Ectodermal cell (in vitro differentiated cells): Measurements from ENCODE around the gene HLA-DMB.
A peak's percentile ranks its signal among the peaks of the same experiment; 100 is the strongest.

ENCODE experiments used
- H3K27ac ChIP-seq: 2 replicates; pipeline ENCODE4 v1.7.0; 2013; ENCODE audit warnings: mild to moderate bottlenecking, low read depth, low read length; ENCODE audit not compliant: insufficient read depth, poor library complexity, severe bottlenecking
- H3K27me3 ChIP-seq: 2 replicates; pipeline ENCODE4 v1.7.0; 2013; ENCODE audit warnings: mild to moderate bottlenecking, low read length; ENCODE audit not compliant: insufficient read depth, control insufficient read depth, poor library complexity, severe bottlenecking
- H3K36me3 ChIP-seq: one replicate; pipeline ENCODE4 v1.7.0; 2013; ENCODE audit warnings: low read length; ENCODE audit not compliant: control insufficient read depth, insufficient read depth
- H3K4me1 ChIP-seq: one replicate; pipeline ENCODE4 v1.7.0; 2013; ENCODE audit warnings: low read length; ENCODE audit not compliant: control insufficient read depth, insufficient read depth
- H3K4me3 ChIP-seq: 2 replicates; pipeline ENCODE4 v1.7.0; 2013; ENCODE audit warnings: low read depth, low read length, control low read depth; ENCODE audit not compliant: insufficient read depth
- H3K9me3 ChIP-seq: 2 replicates; pipeline ENCODE4 v1.7.0; 2013; ENCODE audit warnings: mild to moderate bottlenecking, low read length, moderate library complexity; ENCODE audit not compliant: control insufficient read depth
- WGBS, 2 experiments: methylation state at CpG; one replicate each; pipeline ENCODE4 v1.1.7; 2013; ENCODE audit warnings: missing lambda C conversion rate in 2 of 2; 5-methylcytosine and 5-hydroxymethylcytosine counted together

HLA-DMB gene

GRCh38 chr6:32971242-32971580 lies 30.4 kb upstream of the HLA-DMB start:
- peak overlapping the region; percentile 99 for H3K27ac ChIP-seq
- no peaks in the 10 kb centered on the region for H3K27me3 ChIP-seq
- peaks cover 24% of the 10 kb centered on the region for H3K36me3 ChIP-seq
- H3K4me3 ChIP-seq: peak overlapping the region; percentile 72
- no peaks in the 10 kb centered on the region for H3K9me3 ChIP-seq
- peaks cover 16% of the 10 kb centered on the region for H3K4me1 ChIP-seq
- 0 to 1% methylated on average over 15 of the region's 15 CpGs for WGBS, 2 experiments

- H3K9me3 ChIP-seq: no peaks in the 10 kb centered on the region
- H3K27me3 ChIP-seq: no peaks in the 10 kb centered on the region
- H3K4me3 ChIP-seq: peak overlapping the region; percentile 72
- peaks cover 18% of the 10 kb centered on the region for H3K36me3 ChIP-seq
- H3K27ac ChIP-seq: peak overlapping the region; percentile 99
- 0 to 1% methylated on average over 42 to 43 of the region's 43 CpGs for WGBS, 2 experiments
- peaks cover 13% of the 10 kb centered on the region for H3K4me1 ChIP-seq
These were observed 29.8 kb upstream of the HLA-DMB start for GRCh38 chr6:32970413-32971241.

- H3K27me3 ChIP-seq: no peaks in the 10 kb centered on the region
- 0% methylated on average over 19 of the region's 19 CpGs for WGBS, 2 experiments
These were observed 29.0 kb upstream of the HLA-DMB start for GRCh38 chr6:32969685-32970412.

GRCh38 chr6:32968867-32969684 lies 28.2 kb upstream of the HLA-DMB start:
- Histone ChIP-seq H3K4me3 (peak overlapping the region; percentile 72), H3K36me3 (peaks cover 6% of the 10 kb centered on the region), H3K27ac (peak overlapping the region; percentile 99), H3K9me3 (no peaks in the 10 kb centered on the region), H3K4me1 (peaks cover 9% of the 10 kb centered on the region), H3K27me3 (no peaks in the 10 kb centered on the region)
- WGBS, 2 experiments: 0 to 1% methylated on average over 40 of the region's 40 CpGs

More at GRCh38 chr6:32969685-32970412, 29.0 kb upstream of the HLA-DMB start:
- no peaks in the 10 kb centered on the region for H3K9me3 ChIP-seq
- peaks cover 10% of the 10 kb centered on the region for H3K36me3 ChIP-seq
- peak overlapping the region; percentile 72 for H3K4me3 ChIP-seq
- H3K4me1 ChIP-seq: peaks cover 9% of the 10 kb centered on the region
- peak overlapping the region; percentile 99 for H3K27ac ChIP-seq

- 0 to 1% methylated on average over 62 of the region's 62 CpGs for WGBS, 2 experiments
- peaks cover 9% of the 10 kb centered on the region for H3K4me1 ChIP-seq
- peak within 1 kb of the TSS; percentile 72 for H3K4me3 ChIP-seq
- H3K9me3 ChIP-seq: no peaks in the 10 kb centered on the region
- no peaks in the 10 kb centered on the region for H3K27me3 ChIP-seq
- H3K36me3 ChIP-seq: peaks cover 6% of the 10 kb centered on the region
- peak within 1 kb of the TSS; percentile 99 for H3K27ac ChIP-seq
These were observed 27.5 kb upstream of the HLA-DMB start, which contains the start of gene BRD2 for GRCh38 chr6:32968093-32968866. Gene BRD2 (plus strand): TSS chr6:32968594. CDS start chr6:32972899, 4,305 bp downstream.

- no peaks in the 10 kb centered on the region for H3K27me3 ChIP-seq
- peaks cover 9% of the 10 kb centered on the region for H3K4me1 ChIP-seq
- no peaks in the 10 kb centered on the region for H3K9me3 ChIP-seq
- H3K4me3 ChIP-seq: peak overlapping the region; percentile 72
- 12% methylated on average over 16 of the region's 16 CpGs for WGBS, 2 experiments
- H3K27ac ChIP-seq: peak overlapping the region; percentile 99
- H3K36me3 ChIP-seq: no peaks in the 10 kb centered on the region
These were observed 26.6 kb upstream of the HLA-DMB start for GRCh38 chr6:32967151-32968091.

- H3K9me3 ChIP-seq: no peaks in the 10 kb centered on the region
- H3K4me1 ChIP-seq: peaks cover 9% of the 10 kb centered on the region
- H3K27me3 ChIP-seq: no peaks in the 10 kb centered on the region
- H3K36me3 ChIP-seq: no peaks in the 10 kb centered on the region
- no peak overlapping the region for H3K4me3 ChIP-seq
- 86 to 89% methylated on average over 5 of the region's 5 CpGs for WGBS, 2 experiments
- H3K27ac ChIP-seq: no peak overlapping the region
These were observed 23.9 kb upstream of the HLA-DMB start for GRCh38 chr6:32964776-32965175.

- Histone ChIP-seq H3K36me3 (no peaks in the 10 kb centered on the region), H3K4me1 (peaks cover 9% of the 10 kb centered on the region), H3K27me3 (no peaks in the 10 kb centered on the region), H3K27ac (no peak overlapping the region), H3K9me3 (no peaks in the 10 kb centered on the region), H3K4me3 (no peak overlapping the region)
- WGBS, 2 experiments: 89 to 95% methylated on average over 1 of the region's 1 CpG
These were observed 23.0 kb upstream of the HLA-DMB start for GRCh38 chr6:32963866-32964265.
